Ramos (cell line): ENCODE data around the gene BBX.
"Not testable (repeated sequence)": the region's sequence is repeated elsewhere in the genome, so short reads cannot be mapped to it uniquely, and the experiment has no call there.

ENCODE experiments used
- in situ Hi-C: fragments of 300-500 bp; cut with MboI; formaldehyde crosslinking; loops from one replicate; pipeline ENCODE4 v1.14.3; 2022; ENCODE audit warnings: low sequenced_read_pairs; ENCODE audit not compliant: unreplicated experiment

Gene BBX

GRCh38 chr3:107540857-107541256 is 18.1 kb downstream of the BBX start:
- in situ Hi-C loops, result no loop called here

DNA sequence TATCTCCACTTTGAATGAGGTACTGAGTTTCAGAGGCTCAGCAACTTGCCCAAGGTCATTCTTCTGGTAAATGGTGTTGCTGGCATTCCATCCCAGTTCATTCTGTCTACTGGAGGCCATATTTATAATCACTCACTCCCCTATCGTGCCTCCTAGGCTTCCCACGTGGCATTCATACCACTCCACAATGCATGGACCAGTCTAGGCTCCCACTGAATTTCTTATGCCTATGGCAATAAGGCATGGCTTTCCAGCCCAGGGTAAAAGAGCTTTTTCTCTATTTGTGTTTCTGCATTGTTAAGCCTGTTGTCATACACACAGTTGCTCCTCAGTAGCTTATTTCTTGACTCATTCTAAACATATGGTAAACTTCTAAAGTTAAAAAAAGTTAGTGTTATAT is 19.9 kb downstream of the BBX start:
- in situ Hi-C loops, result no loop called here

- in situ Hi-C loops, result no loop called here
Observed at GRCh38 chr3:107543666-107544065, 20.9 kb downstream of the BBX start.

GRCh38 chr3:107545680-107546120 is 22.9 kb downstream of the BBX start:
- in situ Hi-C loops, result no loop called here

DNA sequence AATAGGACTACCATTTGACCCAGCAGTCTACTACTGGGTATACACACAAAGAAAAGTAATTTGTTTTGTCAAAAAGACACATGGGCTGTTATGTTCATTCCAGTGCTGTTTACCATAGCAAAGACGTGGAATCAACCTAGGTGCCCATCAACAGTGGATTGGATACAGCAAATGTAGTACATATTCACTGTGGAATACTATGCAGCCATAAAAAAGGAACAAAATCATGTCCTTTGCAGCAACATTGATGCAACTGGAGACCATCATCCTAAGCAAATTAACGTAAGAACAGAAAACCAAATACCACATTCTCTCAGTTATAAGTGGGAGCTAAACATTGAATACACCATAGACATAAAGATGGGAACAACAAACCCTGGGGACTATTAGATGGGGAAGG is 25.8 kb downstream of the BBX start:
- in situ Hi-C loops, result no loop called here

DNA sequence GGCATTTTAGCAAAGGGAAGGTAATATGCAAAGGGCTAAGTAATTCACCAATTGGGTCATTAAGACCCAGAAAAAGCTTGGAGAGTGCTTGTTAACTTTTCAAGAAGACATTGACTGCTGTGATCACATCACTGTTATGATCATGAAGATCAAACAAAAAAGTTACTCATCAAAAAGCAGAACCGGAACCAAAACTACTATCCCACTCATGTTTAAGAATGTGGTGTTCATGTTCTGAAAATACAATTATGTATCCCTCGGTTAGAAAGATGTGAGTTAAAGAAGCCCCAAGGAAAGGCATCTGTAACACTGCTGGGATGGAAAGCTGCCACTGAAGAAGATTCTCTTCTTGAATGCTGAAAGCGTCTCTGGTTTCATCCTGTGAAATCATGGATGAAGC is 32.6 kb downstream of the BBX start:
- in situ Hi-C loops, result no loop called here

DNA sequence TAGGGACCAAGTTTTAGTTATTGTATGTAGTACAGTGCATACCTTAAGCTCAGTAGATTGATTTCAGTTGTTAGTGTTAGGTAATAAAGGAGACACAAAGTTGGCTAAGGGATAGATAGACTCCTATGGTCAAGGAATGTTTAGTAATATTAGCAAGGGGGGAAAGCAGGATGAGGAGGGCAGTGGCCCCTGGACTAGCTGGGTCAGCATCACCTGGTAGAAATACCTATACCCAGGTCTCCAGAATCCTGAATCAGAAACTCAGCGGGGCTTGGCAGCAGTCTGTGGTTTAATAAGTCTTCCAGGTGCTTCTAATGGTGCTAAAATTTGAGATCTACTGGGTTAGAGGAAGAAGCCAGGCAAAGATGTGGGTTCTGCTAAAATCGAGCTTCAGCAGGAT is 35.0 kb downstream of the BBX start:
- in situ Hi-C loops, result no loop called here

DNA sequence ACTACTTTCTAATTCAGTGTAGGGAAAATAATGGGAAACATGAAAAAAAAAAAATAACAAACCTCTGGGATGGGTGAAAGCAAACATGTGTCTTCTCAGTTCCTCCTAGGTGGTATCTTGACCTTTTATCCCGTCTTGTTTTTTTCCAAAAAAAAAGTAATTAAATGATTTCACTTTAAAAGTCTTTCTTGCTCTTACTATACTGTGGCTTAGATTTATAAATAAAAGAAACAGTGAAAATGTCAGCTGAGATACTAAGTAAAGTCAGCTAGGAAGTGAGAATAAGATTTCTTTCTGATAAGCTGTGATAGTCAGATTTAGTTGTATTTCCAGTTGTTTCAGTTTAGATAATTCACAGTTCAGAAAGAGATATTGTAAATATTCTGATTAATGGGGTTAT is 37.4 kb downstream of the BBX start:
- in situ Hi-C loops, result no loop called here

DNA sequence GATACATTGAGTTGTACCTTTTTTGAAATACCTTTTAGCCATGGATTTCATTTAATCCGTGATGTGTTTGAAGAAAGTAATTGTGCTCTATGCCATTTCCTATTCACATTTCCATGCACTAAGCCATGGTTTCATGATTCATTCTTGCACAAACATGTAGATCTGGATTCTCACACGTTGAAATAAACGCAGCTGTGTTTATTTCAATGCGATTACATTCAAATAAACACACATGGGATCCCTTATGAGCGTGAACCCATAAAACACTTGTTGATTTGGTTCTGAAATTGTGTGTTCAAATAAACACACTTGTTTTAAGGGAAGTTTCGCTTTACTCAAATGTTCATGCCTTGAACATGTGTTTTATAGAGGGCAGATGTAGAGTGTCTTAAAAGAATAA is 39.2 kb downstream of the BBX start:
- in situ Hi-C loops, result no loop called here

- in situ Hi-C loops, result no loop called here
Observed at GRCh38 chr3:107562969-107563529, 40.3 kb downstream of the BBX start.

DNA sequence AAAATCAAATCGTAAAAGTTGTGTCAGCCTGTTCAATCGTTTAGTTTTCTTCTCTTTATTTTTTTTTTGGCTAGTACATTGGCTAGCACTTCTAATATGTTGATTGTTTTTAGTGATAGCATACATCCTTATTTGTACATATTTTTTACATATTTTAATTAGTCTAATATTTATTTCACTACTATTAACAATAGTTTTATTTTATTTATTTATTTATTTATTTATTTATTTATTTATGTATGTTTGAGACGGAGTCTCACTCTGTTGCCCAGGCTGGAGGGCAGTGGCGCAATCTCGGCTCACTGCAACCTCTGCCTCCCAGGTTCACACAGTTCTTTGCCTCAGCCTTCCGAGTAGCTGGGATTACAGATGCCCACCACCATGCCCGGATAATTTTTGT is 42.5 kb downstream of the BBX start:
- in situ Hi-C loops, result not testable (repeated sequence)

- in situ Hi-C loops, result not testable (repeated sequence)
Observed at GRCh38 chr3:107571089-107571488, 48.3 kb downstream of the BBX start.

GRCh38 chr3:107571492-107571891 is 48.7 kb downstream of the BBX start:
- in situ Hi-C loops, result not testable (repeated sequence)

DNA sequence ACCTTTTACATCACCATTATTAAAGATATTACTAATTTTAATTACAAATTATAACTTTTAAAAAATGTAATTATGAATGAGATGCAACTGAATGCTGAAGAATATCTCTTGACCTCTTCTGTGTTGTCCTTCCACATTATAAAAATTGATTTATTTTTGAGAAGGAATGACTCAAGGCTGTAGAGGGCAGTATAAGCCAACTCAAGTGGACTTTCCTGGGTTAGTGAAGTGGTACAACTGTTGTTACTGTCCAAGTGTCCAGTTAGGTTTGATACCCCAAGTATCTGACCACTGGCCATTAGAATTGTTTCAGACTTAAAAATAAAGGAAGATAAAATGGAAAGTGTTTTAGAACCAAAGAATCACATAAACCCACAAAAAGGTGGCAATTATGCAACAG is 51.9 kb downstream of the BBX start:
- in situ Hi-C loops, result no loop called here

DNA sequence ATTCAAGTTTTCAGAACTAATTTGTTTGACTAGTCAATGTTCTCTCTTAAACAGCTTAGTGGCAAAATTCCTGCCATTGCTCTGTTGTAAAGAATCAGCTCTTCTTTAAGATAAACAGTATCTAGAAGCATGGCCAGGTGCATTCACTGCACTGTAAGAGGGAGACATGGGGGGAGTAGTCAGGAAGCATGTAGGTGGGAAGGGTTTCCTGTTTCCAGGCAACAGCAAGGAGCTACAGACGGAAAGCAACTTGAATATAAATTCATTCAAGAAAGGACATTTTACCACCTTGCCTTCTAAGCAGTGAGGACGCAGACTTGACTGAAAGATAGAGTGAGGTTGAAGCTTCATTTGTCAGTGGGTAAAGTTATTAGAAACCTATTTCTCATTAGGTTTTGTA is 55.3 kb downstream of the BBX start:
- in situ Hi-C loops, result no loop called here

GRCh38 chr3:107578523-107578922 is 55.8 kb downstream of the BBX start:
- in situ Hi-C loops, result no loop called here

- in situ Hi-C loops, result no loop called here
Observed at GRCh38 chr3:107579371-107579770, 56.6 kb downstream of the BBX start.

DNA sequence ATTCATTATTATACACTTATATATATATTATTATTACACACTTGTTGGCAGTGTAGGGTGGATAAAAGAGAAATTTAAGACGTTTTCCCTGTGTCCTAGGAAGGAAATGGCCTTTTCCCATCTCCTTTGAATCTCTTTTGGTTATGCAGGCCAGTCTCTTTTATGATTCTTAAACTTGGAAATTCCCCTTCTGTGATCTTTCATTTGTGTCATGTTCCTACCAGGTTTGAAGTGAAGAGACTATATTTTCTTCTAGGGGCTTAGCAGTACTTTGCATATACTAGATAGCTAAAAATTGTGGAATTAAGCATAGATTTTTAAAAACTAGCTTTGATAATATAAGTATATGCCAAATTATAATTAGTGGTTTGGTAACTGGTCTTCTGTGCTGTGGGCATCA is 58.5 kb downstream of the BBX start:
- in situ Hi-C loops, result no loop called here

- in situ Hi-C loops, result no loop called here
Observed at GRCh38 chr3:107588217-107588616, 65.5 kb downstream of the BBX start.

DNA sequence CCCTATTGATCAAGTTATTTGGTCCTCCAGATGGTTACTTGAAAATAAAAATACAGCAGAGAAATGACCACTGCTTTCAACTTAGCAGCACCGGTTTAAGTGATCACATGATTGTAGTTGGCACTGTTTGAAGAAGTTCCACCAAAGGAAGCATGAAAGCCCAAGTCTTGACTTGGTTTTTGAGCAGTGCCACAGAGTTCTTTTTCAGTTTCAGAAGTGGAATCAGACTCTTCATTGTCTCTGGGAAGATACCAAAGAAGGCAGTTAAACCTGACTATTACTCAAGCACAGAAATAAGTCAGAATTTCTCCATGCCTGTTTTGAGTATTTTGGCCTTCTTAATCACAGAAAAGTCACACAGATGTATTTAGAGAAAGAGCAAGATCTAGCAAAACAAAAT is 66.7 kb downstream of the BBX start:
- in situ Hi-C loops, result no loop called here

GRCh38 chr3:107590786-107591185 is 68.0 kb downstream of the BBX start:
- in situ Hi-C loops, result no loop called here

DNA sequence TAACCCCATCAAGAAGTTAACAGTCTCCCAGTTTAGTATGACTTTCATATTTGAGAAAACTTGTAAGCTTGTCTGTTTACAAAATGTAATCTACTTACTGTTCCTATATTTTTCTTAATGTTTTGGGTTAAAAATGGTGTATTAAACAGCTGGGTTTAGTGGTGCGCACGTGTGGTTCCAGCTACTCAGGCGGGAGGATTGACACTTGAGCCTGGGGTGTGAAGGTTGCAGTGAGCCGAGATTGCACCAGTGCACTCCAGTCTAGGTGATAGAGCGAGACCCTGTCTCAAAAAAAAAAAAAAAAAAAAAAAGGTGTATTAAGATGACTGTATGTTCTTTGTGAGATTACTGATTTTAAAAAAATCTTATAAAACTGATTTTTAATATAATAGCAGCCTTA is 69.3 kb downstream of the BBX start:
- in situ Hi-C loops, result no loop called here

DNA sequence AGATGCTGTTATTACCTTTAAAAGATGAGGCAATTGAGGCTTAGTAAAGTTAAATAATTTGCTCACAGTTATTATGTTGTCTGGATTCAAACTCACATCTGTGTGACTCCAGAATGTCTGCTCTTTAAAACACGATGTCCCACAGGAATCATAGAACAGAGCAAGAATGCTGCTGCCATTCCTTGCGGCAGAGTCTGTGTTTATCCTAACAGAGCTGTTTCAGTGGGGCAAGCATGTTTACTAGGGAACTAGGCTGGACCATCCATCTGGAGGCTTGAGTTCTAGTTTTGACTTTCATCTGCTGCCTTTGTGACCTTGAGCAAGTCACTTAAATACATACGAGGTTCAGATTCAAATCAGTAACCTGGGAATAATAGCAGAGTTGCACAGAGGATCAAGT is 72.1 kb downstream of the BBX start:
- in situ Hi-C loops, result no loop called here
